GM18499 (cell line): ENCODE data around the gene PTGES2.
"Not testable (repeated sequence)": the region's sequence is repeated elsewhere in the genome, so short reads cannot be mapped to it uniquely, and the experiment has no call there.

Source experiments
- ATAC-seq: cut with Tn5 transposase; IDR thresholded peaks from one replicate; pipeline ENCODE4 v1.9.1; 2021; ENCODE audit warnings: moderate number of reproducible peaks; ENCODE audit not compliant: insufficient read depth, unreplicated experiment

Gene PTGES2

GRCh38 chr9:128120741-128121465 lies 6.6 kb downstream of the PTGES2 start:
- no peak for ATAC-seq

- ATAC-seq = no peak
Observed at GRCh38 chr9:128120061-128120740, 7.3 kb downstream of the PTGES2 start.

GRCh38 chr9:128118971-128119665 lies 8.4 kb downstream of the PTGES2 start:
- no peak for ATAC-seq

GRCh38 chr9:128118472-128118857 lies 9.1 kb downstream of the PTGES2 start:
- no peak for ATAC-seq

- no peak for ATAC-seq
Observed at GRCh38 chr9:128117613-128118471, 9.7 kb downstream of the PTGES2 start.

- no peak for ATAC-seq
Observed at GRCh38 chr9:128116104-128117083, 11.1 kb downstream of the PTGES2 start.

- no peak for ATAC-seq
Observed at GRCh38 chr9:128115187-128116103, 12.1 kb downstream of the PTGES2 start.

- ATAC-seq = no peak
Observed at GRCh38 chr9:128114326-128115186, 13.0 kb downstream of the PTGES2 start.

- no peak for ATAC-seq
Observed at GRCh38 chr9:128113526-128114325, 13.8 kb downstream of the PTGES2 start.

GRCh38 chr9:128111726-128112125 lies 15.8 kb downstream of the PTGES2 start:
- not testable (repeated sequence) for ATAC-seq

GRCh38 chr9:128109050-128109709 lies 18.3 kb downstream of the PTGES2 start:
- no peak for ATAC-seq

GRCh38 chr9:128108269-128109049 lies 19.1 kb downstream of the PTGES2 start:
- no peak for ATAC-seq

GRCh38 chr9:128107468-128108268 lies 19.9 kb downstream of the PTGES2 start:
- ATAC-seq = no peak

- ATAC-seq = no peak
Observed at GRCh38 chr9:128106940-128107467, 20.5 kb downstream of the PTGES2 start.
